ENCODE measurements around the gene SLCO1A2. TPM values are rescaled to one million over a fixed set of nuclear protein-coding genes. Genes with fewer than 3 reads are reported as not detected.

SLCO1A2 gene
- total RNA-seq, 1 donor from 2014 or later = 4.6 TPM

DNA sequence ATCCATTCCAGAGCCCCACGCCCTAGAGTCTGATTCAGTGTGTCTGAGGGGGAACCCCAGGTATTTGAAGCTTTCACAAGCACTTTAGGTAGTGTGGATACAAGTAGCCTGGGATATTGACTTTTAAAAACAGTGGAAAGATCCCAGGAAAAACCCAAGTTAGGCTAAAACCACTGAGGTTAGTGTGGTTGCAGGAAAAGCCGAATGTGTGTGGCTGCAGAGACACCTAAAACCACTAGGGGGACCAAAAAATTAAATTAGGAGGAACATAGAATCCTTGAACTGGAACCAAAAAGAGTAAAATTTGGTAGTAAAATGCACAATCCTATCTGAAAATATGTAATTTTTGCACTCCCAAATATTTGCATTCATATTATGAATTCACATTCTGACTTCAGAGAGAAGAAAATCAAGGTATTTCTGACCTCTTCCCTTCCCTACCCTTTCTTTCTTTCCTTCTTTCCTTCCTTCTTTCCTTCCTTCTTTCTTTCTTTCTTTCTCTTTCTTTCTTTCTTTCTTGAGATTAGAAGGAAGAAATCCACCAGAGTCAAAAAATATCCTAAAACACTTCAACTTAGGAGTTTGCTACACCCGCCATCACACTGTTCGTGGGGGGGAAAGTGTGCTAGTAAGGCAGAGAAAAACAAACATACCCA, 37.8 kb downstream of the SLCO1A2 start:
- H3K4me1 Mint-ChIP-seq = no peaks in the 10 kb centered on the region
- no peaks in the 10 kb centered on the region for H3K27me3 Mint-ChIP-seq (ENCODE audit: low read depth)
- no peak overlapping the region for H3K27ac Mint-ChIP-seq
- TF ChIP-seq, protein P1, sequence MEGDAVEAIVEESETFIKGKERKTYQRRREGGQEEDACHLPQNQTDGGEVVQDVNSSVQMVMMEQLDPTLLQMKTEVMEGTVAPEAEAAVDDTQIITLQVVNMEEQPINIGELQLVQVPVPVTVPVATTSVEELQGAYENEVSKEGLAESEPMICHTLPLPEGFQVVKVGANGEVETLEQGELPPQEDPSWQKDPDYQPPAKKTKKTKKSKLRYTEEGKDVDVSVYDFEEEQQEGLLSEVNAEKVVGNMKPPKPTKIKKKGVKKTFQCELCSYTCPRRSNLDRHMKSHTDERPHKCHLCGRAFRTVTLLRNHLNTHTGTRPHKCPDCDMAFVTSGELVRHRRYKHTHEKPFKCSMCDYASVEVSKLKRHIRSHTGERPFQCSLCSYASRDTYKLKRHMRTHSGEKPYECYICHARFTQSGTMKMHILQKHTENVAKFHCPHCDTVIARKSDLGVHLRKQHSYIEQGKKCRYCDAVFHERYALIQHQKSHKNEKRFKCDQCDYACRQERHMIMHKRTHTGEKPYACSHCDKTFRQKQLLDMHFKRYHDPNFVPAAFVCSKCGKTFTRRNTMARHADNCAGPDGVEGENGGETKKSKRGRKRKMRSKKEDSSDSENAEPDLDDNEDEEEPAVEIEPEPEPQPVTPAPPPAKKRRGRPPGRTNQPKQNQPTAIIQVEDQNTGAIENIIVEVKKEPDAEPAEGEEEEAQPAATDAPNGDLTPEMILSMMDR (IDR thresholded peaks at IDR 0.05; ENCODE audit: unreplicated experiment) = peak; percentile 87
- no peak overlapping the region for H3K4me3 Mint-ChIP-seq
- H3K36me3 Mint-ChIP-seq = no peaks in the 10 kb centered on the region
- no peak for DNase-seq (ENCODE audit: low spot score in 2 of 2, unreplicated experiment in 2 of 2)
- no peaks in the 10 kb centered on the region for H3K9me3 Mint-ChIP-seq

DNA sequence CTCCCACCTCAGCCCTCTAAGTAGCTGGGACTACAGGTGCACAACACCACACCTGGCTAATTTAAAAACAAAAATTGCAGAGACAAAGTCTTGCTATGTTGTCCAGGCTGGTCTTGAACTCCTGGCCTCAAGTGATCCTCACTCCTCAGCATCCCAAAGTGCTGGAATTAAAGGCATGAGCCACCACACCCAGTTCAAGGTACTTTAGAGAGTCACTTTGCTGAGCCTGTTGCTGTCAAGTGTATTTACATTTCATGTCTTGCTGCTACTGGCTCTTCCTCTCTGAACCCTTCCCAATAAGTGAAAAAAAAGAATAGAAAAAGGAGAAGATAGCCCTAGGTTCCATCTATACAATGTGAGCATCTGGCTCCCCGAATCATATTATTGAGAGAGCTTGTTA, 38.4 kb downstream of the SLCO1A2 start:
- Mint-ChIP-seq H3K4me3 (no peak overlapping the region), H3K4me1 (no peaks in the 10 kb centered on the region), H3K36me3 (no peaks in the 10 kb centered on the region), H3K27ac (no peak overlapping the region), H3K9me3 (no peaks in the 10 kb centered on the region), H3K27me3 (ENCODE audit: low read depth) (no peaks in the 10 kb centered on the region)
- TF ChIP-seq, protein P1 (IDR thresholded peaks at IDR 0.05; ENCODE audit: unreplicated experiment) = no peak
- no peak for DNase-seq (ENCODE audit: low spot score in 2 of 2, unreplicated experiment in 2 of 2)

DNA sequence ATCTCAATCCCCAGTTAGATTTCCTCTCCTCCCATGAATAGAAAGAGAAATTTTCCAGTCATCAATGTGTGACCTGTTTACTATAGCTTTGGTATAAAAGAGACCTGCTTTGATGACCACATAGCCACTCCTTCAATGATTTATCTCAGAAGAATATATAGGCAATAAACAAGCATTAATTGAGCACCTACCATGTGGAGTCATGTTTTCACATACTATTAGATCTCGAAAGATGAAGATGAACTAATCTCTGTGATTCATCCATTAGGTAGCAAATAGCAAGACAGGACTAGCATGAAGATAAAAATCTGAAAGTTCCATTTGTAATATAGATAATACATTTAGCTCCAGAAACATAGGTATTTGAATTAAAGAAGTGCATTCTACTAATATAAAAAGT, 40.5 kb downstream of the SLCO1A2 start:
- Mint-ChIP-seq H3K4me1 (no peaks in the 10 kb centered on the region), H3K27ac (no peak overlapping the region), H3K4me3 (no peak overlapping the region), H3K9me3 (no peaks in the 10 kb centered on the region), H3K36me3 (no peaks in the 10 kb centered on the region), H3K27me3 (ENCODE audit: low read depth) (no peaks in the 10 kb centered on the region)
- TF ChIP-seq, protein P1 (IDR thresholded peaks at IDR 0.05; ENCODE audit: unreplicated experiment) = no peak
- no peak for DNase-seq (ENCODE audit: low spot score in 2 of 2, unreplicated experiment in 2 of 2)

DNA sequence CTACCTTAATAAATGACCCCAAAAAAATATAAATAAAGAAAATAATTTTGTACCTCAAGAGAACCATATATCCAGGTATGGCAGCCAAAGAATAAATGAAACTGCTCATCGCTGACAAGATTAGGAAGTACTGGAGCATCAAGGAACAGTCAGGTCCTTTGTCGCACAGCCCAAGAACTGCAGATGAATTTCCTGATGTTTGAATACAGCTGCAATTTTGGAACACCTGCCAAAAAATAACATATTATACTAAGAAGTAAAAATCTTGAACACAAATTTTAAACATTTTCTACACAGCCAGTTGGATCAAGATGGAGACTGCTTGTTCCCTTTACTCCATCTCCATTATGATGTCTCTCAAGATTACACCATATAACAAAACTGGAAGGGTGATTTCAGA, 42.6 kb downstream of the SLCO1A2 start:
- no peaks in the 10 kb centered on the region for H3K4me1 Mint-ChIP-seq
- no peaks in the 10 kb centered on the region for H3K27me3 Mint-ChIP-seq (ENCODE audit: low read depth)
- H3K9me3 Mint-ChIP-seq = no peaks in the 10 kb centered on the region
- H3K27ac Mint-ChIP-seq = no peak overlapping the region
- TF ChIP-seq, protein P1 (IDR thresholded peaks at IDR 0.05; ENCODE audit: unreplicated experiment) = no peak
- DNase-seq (ENCODE audit: low spot score in 2 of 2, unreplicated experiment in 2 of 2) = no peak
- no peak overlapping the region for H3K4me3 Mint-ChIP-seq
- H3K36me3 Mint-ChIP-seq = no peaks in the 10 kb centered on the region

DNA sequence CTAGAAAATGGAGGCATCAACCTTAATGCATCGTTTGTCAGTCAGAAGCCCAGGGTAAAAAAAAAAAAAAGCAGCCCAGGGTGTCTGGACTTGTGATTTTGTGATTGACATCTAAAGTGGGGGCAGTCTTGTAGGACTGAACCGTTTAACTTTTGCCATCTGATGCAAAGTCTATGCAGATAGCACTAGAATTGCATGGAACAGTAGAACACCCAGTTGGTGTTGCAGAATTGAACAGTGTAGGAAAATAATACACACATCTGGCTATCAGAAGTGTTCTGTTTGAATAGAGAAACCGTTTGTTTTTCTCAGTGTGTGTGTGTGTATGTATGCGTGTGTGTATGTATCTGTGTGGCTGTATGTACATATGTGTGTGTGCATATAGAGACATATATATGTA, 45.0 kb downstream of the SLCO1A2 start:
- H3K4me1 Mint-ChIP-seq = no peaks in the 10 kb centered on the region
- no peaks in the 10 kb centered on the region for H3K27me3 Mint-ChIP-seq (ENCODE audit: low read depth)
- no peaks in the 10 kb centered on the region for H3K36me3 Mint-ChIP-seq
- H3K9me3 Mint-ChIP-seq = no peaks in the 10 kb centered on the region
- H3K4me3 Mint-ChIP-seq = no peak overlapping the region
- no peak overlapping the region for H3K27ac Mint-ChIP-seq
- TF ChIP-seq, protein P1 (IDR thresholded peaks at IDR 0.05; ENCODE audit: unreplicated experiment) = no peak
- DNase-seq (ENCODE audit: low spot score in 2 of 2, unreplicated experiment in 2 of 2) = no peak

DNA sequence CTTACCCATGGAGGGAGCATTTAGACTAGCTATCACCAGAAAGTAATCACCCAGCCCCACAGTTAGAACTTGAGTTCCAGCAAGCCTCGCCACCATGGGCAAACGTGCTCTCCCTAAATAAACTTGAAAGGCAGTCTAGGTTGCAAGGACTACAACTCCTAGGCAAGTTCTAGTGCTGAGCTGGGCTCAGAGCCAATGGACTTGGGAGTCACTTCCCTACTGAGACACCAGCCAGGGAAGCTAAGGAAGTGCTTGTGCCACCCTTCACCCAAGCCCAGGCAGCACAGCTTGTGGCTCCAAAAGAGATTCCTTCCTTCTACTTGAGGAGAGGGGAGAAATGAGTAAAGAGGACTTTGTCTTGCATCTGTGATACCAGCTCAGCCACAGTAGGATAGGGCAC, 57.9 kb downstream of the SLCO1A2 start:
- H3K36me3 Mint-ChIP-seq = no peaks in the 10 kb centered on the region
- H3K4me1 Mint-ChIP-seq = no peaks in the 10 kb centered on the region
- no peaks in the 10 kb centered on the region for H3K27me3 Mint-ChIP-seq (ENCODE audit: low read depth)
- no peak overlapping the region for H3K27ac Mint-ChIP-seq
- TF ChIP-seq, protein P1 (IDR thresholded peaks at IDR 0.05; ENCODE audit: unreplicated experiment) = no peak
- no peak for DNase-seq (ENCODE audit: low spot score in 2 of 2, unreplicated experiment in 2 of 2)
- no peak overlapping the region for H3K4me3 Mint-ChIP-seq
- peaks cover 12% of the 10 kb centered on the region for H3K9me3 Mint-ChIP-seq

Data from mesothelial cell of epicardium (in vitro differentiated cells).